Measurements from ENCODE around the gene FOXE3. TPM values are rescaled to one million over a fixed set of nuclear protein-coding genes. Genes with fewer than 3 reads are reported as not detected.

Gene FOXE3
- total and polyA plus RNA-seq, 5 experiments from 2014 or later = not detected

- POLR2A ChIA-PET = no interaction called here
- Mint-ChIP-seq H3K27me3 (peaks cover 0 to 8% (median 3%) of the 10 kb centered on the region in 5 donors), H3K27ac (peak overlapping the region in 1 of 10 donors; percentile 12), H3K4me1 (peaks cover 0 to 4% (median 2%) of the 10 kb centered on the region in 4 donors), H3K4me3 (no peak overlapping the region), H3K36me3 (no peaks in the 10 kb centered on the region), H3K9me3 (no peaks in the 10 kb centered on the region)
- DNase-seq (no peak), ATAC-seq (no peak)
These were observed 26.4 kb upstream of the FOXE3 start for GRCh38 chr1:47389731-47390130.

GRCh38 chr1:47390843-47391242 is 25.2 kb upstream of the FOXE3 start:
- Mint-ChIP-seq H3K27me3 (peaks cover 3 to 14% (median 9%) of the 10 kb centered on the region in 5 donors), H3K4me3 (no peak overlapping the region), H3K4me1 (peaks cover 0 to 4% (median 2%) of the 10 kb centered on the region in 4 donors), H3K9me3 (no peaks in the 10 kb centered on the region), H3K27ac (no peak overlapping the region), H3K36me3 (no peaks in the 10 kb centered on the region)
- POLR2A ChIA-PET = no interaction called here
- DNase-seq = no peak
- no peak for ATAC-seq

GRCh38 chr1:47393141-47393540 is 22.9 kb upstream of the FOXE3 start:
- ATAC-seq (no peak), DNase-seq (no peak)
- POLR2A ChIA-PET = no interaction called here
- Mint-ChIP-seq H3K4me1 (peaks cover 0 to 4% (median 1%) of the 10 kb centered on the region in 4 donors), H3K27ac (no peak overlapping the region), H3K9me3 (no peaks in the 10 kb centered on the region), H3K36me3 (peaks cover 0 to 3% (median 0%) of the 10 kb centered on the region in 3 donors), H3K4me3 (no peak overlapping the region), H3K27me3 (peaks cover 9 to 29% (median 13%) of the 10 kb centered on the region in 5 donors)

GRCh38 chr1:47395433-47395832 is 20.7 kb upstream of the FOXE3 start:
- Mint-ChIP-seq H3K27ac (no peak overlapping the region), H3K36me3 (peaks cover 0 to 6% (median 0%) of the 10 kb centered on the region in 3 donors), H3K4me1 (no peaks in the 10 kb centered on the region), H3K4me3 (peak overlapping the region in 1 of 10 donors; percentile 28), H3K27me3 (peaks cover 14 to 38% (median 15%) of the 10 kb centered on the region in 5 donors), H3K9me3 (no peaks in the 10 kb centered on the region)
- ATAC-seq = no peak
- POLR2A ChIA-PET = no interaction called here
- DNase-seq = no peak

GRCh38 chr1:47396671-47397196 is 19.4 kb upstream of the FOXE3 start:
- Mint-ChIP-seq H3K27me3 (peaks cover 16 to 43% (median 24%) of the 10 kb centered on the region in 5 donors), H3K9me3 (no peaks in the 10 kb centered on the region), H3K4me1 (no peaks in the 10 kb centered on the region), H3K36me3 (peaks cover 0 to 6% (median 0%) of the 10 kb centered on the region in 3 donors), H3K4me3 (no peak overlapping the region), H3K27ac (no peak overlapping the region)
- no peak for ATAC-seq
- POLR2A ChIA-PET = no interaction called here
- no peak for DNase-seq

- no peak overlapping the region for H3K27ac Mint-ChIP-seq
These were observed 16.8 kb upstream of the FOXE3 start for GRCh38 chr1:47399138-47399845.

GRCh38 chr1:47399846-47400155 is 16.3 kb upstream of the FOXE3 start:
- DNase-seq = no peak
- H3K36me3 Mint-ChIP-seq = peaks cover 0 to 6% (median 0%) of the 10 kb centered on the region in 3 donors
- H3K9me3 Mint-ChIP-seq = no peaks in the 10 kb centered on the region
- H3K27me3 Mint-ChIP-seq = peaks cover 19 to 73% (median 45%) of the 10 kb centered on the region in 5 donors
- no peak for ATAC-seq
- POLR2A ChIA-PET = interaction anchor here (1.1 kb wide), 1 partner anchor 19 kb away, joined by 4 read pairs; no protein-coding TSS in a partner anchor
- H3K27ac Mint-ChIP-seq = no peak overlapping the region
- no peak overlapping the region for H3K4me3 Mint-ChIP-seq
- H3K4me1 Mint-ChIP-seq = no peaks in the 10 kb centered on the region

More at GRCh38 chr1:47399138-47399845, 16.8 kb upstream of the FOXE3 start:
- no peak for ATAC-seq
- no peaks in the 10 kb centered on the region for H3K4me1 Mint-ChIP-seq
- no peak for DNase-seq
- peaks cover 0 to 6% (median 0%) of the 10 kb centered on the region in 3 donors for H3K36me3 Mint-ChIP-seq
- H3K27me3 Mint-ChIP-seq = peaks cover 21 to 68% (median 46%) of the 10 kb centered on the region in 5 donors
- POLR2A ChIA-PET = interaction anchor here (1.1 kb wide), 1 partner anchor 19 kb away, joined by 4 read pairs; no protein-coding TSS in a partner anchor
- no peak overlapping the region for H3K4me3 Mint-ChIP-seq
- H3K9me3 Mint-ChIP-seq = no peaks in the 10 kb centered on the region

GRCh38 chr1:47401761-47402160 is 14.3 kb upstream of the FOXE3 start:
- POLR2A ChIA-PET = no interaction called here
- H3K9me3 Mint-ChIP-seq = no peaks in the 10 kb centered on the region
- H3K27me3 Mint-ChIP-seq = peaks cover 21 to 64% (median 44%) of the 10 kb centered on the region in 5 donors
- DNase-seq (no peak), ATAC-seq (no peak)
- H3K36me3 Mint-ChIP-seq = peaks cover 0 to 6% (median 0%) of the 10 kb centered on the region in 3 donors
- no peak overlapping the region for H3K27ac Mint-ChIP-seq
- H3K4me1 Mint-ChIP-seq = no peaks in the 10 kb centered on the region
- H3K4me3 Mint-ChIP-seq = no peak overlapping the region

GRCh38 chr1:47402591-47402990 is 13.5 kb upstream of the FOXE3 start:
- ATAC-seq (no peak), DNase-seq (no peak)
- H3K27ac Mint-ChIP-seq = no peak overlapping the region
- no peaks in the 10 kb centered on the region for H3K9me3 Mint-ChIP-seq
- peaks cover 18 to 60% (median 39%) of the 10 kb centered on the region in 5 donors for H3K27me3 Mint-ChIP-seq
- no peaks in the 10 kb centered on the region for H3K4me1 Mint-ChIP-seq
- POLR2A ChIA-PET = no interaction called here
- H3K36me3 Mint-ChIP-seq = peaks cover 0 to 2% (median 0%) of the 10 kb centered on the region in 3 donors
- H3K4me3 Mint-ChIP-seq = no peak overlapping the region

GRCh38 chr1:47403321-47403910 is 12.7 kb upstream of the FOXE3 start:
- POLR2A ChIA-PET = no interaction called here
- ATAC-seq (no peak), DNase-seq (no peak)
- no peaks in the 10 kb centered on the region for H3K9me3 Mint-ChIP-seq
- peaks cover 18 to 66% (median 34%) of the 10 kb centered on the region in 5 donors for H3K27me3 Mint-ChIP-seq
- no peaks in the 10 kb centered on the region for H3K4me1 Mint-ChIP-seq
- H3K4me3 Mint-ChIP-seq = no peak overlapping the region
- peak overlapping the region in 1 of 10 donors; percentile 37 for H3K27ac Mint-ChIP-seq
- peaks cover 0 to 2% (median 0%) of the 10 kb centered on the region in 3 donors for H3K36me3 Mint-ChIP-seq

- Mint-ChIP-seq H3K27ac (no peak overlapping the region), H3K36me3 (no peaks in the 10 kb centered on the region), H3K4me1 (no peaks in the 10 kb centered on the region), H3K4me3 (no peak overlapping the region), H3K9me3 (no peaks in the 10 kb centered on the region), H3K27me3 (peaks cover 15 to 65% (median 35%) of the 10 kb centered on the region in 5 donors)
- DNase-seq = no peak
- POLR2A ChIA-PET = no interaction called here
- ATAC-seq = no peak
These were observed 10.4 kb upstream of the FOXE3 start for GRCh38 chr1:47405697-47406096.

- POLR2A ChIA-PET = no interaction called here
These were observed 9.1 kb upstream of the FOXE3 start for GRCh38 chr1:47406966-47407365.

GRCh38 chr1:47407481-47407880 is 8.6 kb upstream of the FOXE3 start:
- DNase-seq (no peak), ATAC-seq (no peak)
- H3K36me3 Mint-ChIP-seq = no peaks in the 10 kb centered on the region
- no peak overlapping the region for H3K27ac Mint-ChIP-seq
- peaks cover 15 to 56% (median 31%) of the 10 kb centered on the region in 5 donors for H3K27me3 Mint-ChIP-seq
- POLR2A ChIA-PET = no interaction called here
- no peaks in the 10 kb centered on the region for H3K4me1 Mint-ChIP-seq
- no peaks in the 10 kb centered on the region for H3K9me3 Mint-ChIP-seq
- H3K4me3 Mint-ChIP-seq = no peak overlapping the region

More at GRCh38 chr1:47406966-47407365, 9.1 kb upstream of the FOXE3 start:
- Mint-ChIP-seq H3K4me1 (no peaks in the 10 kb centered on the region), H3K36me3 (no peaks in the 10 kb centered on the region), H3K4me3 (no peak overlapping the region), H3K27me3 (peaks cover 15 to 61% (median 31%) of the 10 kb centered on the region in 5 donors), H3K27ac (no peak overlapping the region), H3K9me3 (no peaks in the 10 kb centered on the region)
- DNase-seq = no peak
- ATAC-seq = no peak

Data from naive thymus-derived CD8-positive, alpha-beta T cell (primary cell).